DLD1 (cell line): ENCODE measurements around the gene CYP2W1.
"Not testable (repeated sequence)": the region's sequence is repeated elsewhere in the genome, so short reads cannot be mapped to it uniquely, and the experiment has no call there.

ENCODE experiments used
- in situ Hi-C: cut with HindIII; loops from 2 replicates; pipeline ENCODE4 v1.10.0; 2017; ENCODE audit warnings: low sequenced_read_pairs

CYP2W1 gene

GRCh38 chr7:983004-983615, at the start of gene CYP2W1:
TSS of gene CYP2W1 (plus strand) at chr7:983181. CDS start at chr7:983212, 31 bp downstream.
- in situ Hi-C loops: no loop called here

- in situ Hi-C loops: no loop called here
Observed at GRCh38 chr7:934469-935163, 48.4 kb upstream of the CYP2W1 start.

- in situ Hi-C loops: no loop called here
Observed at GRCh38 chr7:935164-935873, 47.7 kb upstream of the CYP2W1 start.

- in situ Hi-C loops: no loop called here
Observed at GRCh38 chr7:935874-936385, 47.1 kb upstream of the CYP2W1 start.

GRCh38 chr7:936386-937054, 46.5 kb upstream of the CYP2W1 start:
- in situ Hi-C loops: no loop called here

- in situ Hi-C loops: no loop called here
Observed at GRCh38 chr7:937856-938484, 45.0 kb upstream of the CYP2W1 start.

- in situ Hi-C loops: no loop called here
Observed at GRCh38 chr7:938546-939185, 44.3 kb upstream of the CYP2W1 start.

- in situ Hi-C loops: no loop called here
Observed at GRCh38 chr7:939843-940242, 43.1 kb upstream of the CYP2W1 start.

- in situ Hi-C loops: no loop called here
Observed at GRCh38 chr7:940599-941408, 42.2 kb upstream of the CYP2W1 start.

- in situ Hi-C loops: not testable (repeated sequence)
Observed at GRCh38 chr7:943793-944192, 39.2 kb upstream of the CYP2W1 start.

- in situ Hi-C loops: no loop called here
Observed at GRCh38 chr7:944744-945143, 38.2 kb upstream of the CYP2W1 start.

- in situ Hi-C loops: no loop called here
Observed at GRCh38 chr7:945147-945555, 37.8 kb upstream of the CYP2W1 start.

GRCh38 chr7:945556-946255, 37.3 kb upstream of the CYP2W1 start:
- in situ Hi-C loops: no loop called here

- in situ Hi-C loops: no loop called here
Observed at GRCh38 chr7:946256-946996, 36.6 kb upstream of the CYP2W1 start.

GRCh38 chr7:947391-948210, 35.4 kb upstream of the CYP2W1 start:
- in situ Hi-C loops: no loop called here

- in situ Hi-C loops: no loop called here
Observed at GRCh38 chr7:949021-949934, 33.7 kb upstream of the CYP2W1 start.
